ENCODE results near the gene AMT.
"Not testable (repeated sequence)": the region's sequence is repeated elsewhere in the genome, so short reads cannot be mapped to it uniquely, and the experiment has no call there.

The AMT gene

DNA sequence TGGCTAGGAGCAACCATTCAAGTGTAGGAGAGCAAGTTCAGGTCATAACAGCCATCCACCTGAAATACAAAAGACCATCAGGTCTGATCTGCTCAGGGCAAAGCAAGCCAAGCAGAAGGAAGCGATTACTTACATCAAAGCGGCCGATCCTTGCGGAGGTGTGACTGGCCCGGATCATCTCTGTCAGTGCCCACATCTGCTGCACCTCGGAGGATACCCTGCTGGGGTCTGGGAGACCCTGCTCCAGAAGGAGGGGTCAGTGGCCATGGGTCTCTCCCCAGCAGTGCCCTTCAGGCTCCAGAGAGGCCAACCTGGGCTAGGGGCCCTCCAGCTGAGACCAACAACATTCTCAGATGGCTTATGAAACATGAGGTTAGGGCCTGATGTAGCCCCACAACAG lies 2.5 kb upstream of the AMT start:
- no peak for DNase-seq

DNA sequence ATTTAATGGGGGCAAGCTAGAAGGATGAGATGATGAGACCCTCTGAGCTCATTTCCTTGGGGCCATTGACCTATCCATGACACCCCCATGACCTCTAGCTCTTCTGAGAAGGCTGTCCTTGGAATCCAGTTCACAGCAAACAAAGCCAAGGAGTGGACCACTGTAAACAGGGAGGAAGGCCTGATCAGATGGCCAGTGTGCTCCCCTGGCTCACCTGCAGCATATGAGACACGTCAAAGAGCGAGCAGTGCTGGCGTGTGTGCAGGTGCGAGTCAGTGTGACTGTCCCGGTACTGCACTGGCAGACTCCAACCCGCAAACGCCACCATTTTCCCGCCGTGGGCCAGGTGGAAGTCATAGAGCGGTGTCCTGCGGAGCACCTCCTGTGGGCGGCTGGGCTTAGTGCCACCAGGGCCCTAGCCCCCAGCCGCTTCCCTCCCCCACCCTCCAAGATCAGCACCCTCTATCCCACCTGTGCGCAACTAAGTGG lies 339 bp downstream of the AMT start:
- DNase-seq, result no peak

DNA sequence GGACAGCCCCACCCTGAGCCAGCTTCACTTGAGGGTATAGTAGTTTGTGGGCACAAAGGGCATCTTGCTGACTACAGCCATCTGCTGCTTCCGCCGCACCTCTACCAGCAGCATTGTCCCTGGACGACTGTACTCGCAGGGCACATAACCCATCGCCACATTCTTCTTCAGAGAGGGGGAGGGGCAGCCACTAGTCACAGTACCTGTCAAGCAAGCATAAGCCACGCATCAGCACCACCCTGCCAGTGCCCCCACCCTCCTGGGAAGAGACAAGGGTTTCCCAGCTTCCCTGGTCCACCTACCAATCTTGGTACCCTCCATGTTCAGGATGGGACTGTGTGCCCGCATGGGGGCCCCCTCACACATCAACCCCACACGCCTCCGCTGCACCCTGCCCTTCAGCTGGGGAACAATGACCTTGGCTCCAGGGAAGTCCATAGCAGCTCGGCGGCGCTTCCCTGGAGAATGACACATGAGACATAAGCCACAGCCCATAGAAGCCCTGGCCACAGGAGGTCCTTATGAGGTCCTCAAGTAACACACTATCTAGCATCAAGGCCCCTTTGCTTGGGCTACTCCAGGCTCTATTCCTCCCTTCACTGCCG lies 4.7 kb downstream of the AMT start:
- no peak for DNase-seq

DNA sequence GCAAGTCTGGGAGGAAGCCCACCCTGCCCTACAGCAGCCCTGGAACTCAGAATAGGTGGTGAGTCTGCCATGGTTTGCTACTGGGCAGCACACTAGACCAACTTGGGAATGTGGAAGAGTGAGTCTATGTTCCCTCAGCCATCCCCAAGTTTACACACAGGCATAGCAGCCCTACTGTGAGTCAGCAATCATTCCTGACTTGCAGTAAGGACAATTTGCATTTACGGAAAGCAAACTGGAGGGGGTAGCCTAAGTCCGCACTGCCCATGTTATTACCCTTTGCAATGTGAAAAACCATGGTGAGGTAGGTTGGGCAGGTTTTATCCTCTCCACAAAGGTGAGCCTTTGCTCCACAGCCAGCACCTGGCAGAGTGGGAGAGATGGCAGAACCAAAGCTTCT lies 5.4 kb downstream of the AMT start:
- DNase-seq, result no peak

DNA sequence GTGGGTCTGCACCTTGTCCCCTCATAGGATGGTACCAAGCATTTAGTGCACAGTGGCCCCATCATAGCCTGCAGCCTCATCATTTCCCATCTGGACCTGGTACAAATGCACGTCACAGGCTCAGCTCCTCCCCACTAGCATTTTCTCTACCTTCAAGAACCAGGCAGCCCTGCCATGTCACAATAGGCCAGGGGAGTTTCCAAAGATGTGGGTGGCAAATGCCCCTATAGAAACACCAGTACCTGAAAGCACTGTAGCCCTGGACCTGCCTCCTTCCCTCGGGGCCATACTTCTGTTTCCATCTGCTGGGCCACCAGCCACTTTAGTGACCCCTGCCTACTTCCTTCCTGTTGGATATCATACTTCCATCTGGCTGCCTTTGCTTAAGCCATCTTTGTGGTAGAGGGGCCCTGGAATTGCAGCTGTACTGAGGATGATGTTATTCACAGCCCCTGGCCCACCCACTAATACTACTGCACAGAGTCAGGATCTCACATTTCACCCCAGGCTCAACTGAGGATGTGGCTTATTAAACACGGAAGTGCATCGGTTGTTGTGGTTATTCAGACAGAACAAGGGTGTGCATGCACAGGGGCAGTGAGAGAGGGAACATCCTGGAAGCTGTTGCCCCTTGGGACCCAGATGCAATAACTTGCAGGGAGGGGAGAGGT lies 6.2 kb downstream of the AMT start:
- DNase-seq, result peak; percentile 65

DNA sequence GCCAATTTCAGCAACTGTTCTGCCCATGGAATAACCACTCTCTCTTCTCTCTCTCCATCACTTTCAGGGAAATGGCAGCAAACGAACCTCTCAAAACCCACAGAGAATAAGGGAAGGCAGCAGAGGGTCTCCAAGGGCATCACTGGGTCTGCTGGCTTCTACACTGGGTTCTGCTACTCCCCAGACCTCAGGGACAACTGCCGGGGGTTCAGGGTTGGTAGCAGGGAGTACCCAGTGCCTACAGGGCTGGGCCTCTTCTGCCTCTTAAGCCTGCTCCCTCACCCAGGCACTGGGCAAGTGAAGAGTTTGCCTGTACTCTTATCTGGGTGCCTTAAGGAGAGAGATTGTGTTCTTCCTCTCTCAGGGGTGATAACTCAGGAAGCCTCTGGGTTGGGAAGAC lies 7.5 kb downstream of the AMT start:
- no peak for DNase-seq

DNA sequence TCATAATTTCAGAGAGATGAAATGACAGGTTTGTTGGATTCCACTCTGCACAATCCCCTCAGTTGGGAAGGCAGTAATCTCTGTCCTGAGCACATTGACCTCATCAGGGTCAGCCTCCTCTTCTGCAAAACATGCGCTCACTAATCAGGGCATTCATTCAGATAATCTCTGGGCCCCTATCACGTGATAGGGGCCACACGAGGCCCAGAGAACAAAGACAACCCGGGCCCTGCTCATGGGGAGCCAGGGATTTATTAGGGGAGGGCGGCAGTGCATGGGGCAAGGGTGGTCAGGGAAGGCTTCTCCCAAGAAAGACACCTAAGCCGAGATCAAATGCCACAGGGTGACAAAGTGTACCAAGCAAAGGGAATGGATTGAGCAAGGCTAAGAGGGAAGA lies 8.9 kb downstream of the AMT start:
- DNase-seq, result no peak

DNA sequence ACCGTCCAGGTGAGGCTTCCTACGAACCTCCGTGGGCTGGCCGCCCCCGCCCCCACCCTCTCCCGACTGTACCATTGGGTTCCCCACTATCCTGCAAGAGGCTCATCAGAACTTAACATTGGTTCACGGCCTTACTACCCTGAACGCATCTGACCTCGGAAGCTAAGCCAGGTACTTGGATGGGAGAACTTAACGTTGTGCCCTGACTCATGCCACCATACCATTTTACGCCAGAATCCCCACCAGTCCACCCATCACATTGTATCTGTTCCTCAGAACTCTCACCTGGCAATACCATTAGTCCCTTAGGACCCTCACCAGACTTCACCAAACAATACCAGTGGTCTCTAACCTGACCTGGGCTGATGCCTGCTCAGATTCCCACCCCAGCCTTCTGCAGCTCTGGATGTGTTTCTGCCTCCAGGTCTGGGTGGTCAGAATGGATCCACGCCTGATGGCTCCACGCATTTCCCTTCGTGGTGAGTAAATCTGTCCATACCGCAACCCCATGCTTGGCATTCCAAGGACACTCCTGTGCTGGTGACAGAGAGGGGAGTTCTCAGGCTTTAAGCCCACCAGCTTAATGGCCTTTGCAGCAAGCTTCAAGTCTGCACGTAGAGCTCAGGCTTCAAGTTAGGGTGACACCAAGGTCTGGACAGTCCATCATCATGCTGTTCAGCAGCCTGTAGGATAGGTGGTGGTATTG lies 9.5 kb downstream of the AMT start:
- DNase-seq, result no peak

DNA sequence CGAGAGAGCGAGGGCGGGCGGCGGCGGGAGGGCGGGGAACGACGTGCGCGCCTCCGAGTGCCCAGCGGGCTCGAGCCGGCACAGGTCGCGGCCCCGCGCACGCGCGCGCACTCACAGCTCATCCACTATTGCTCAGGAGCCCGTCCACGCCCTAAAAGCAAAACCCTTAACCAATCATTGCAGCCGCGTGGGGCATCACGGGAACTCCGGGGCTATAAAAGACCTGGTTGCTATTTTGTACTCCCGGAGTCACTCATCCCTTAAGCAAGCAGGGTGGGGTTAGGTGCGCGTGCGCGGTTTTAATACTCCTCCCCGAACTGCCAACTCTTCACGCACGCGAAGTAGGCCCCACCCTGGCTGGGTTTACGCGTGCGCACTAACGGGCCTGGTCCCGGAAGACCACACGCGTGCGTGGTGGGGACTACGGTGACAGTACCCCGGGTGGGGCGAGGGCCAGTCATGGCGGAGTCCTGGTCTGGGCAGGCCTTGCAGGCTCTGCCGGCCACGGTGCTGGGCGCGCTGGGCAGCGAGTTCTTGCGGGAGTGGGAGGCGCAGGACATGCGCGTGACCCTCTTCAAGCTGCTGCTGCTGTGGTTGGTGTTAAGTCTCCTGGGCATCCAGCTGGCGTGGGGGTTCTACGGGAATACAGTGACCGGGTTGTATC lies 10.2 kb downstream of the AMT start, which contains the start of the genes RHOA and TCTA:
Gene RHOA (minus strand): TSS at position 9 of the 664 bp plus-strand sequence. CDS start 36,387 bp downstream, outside the sequence.
Gene TCTA (plus strand): TSS at position 456 of the 664 bp plus-strand sequence. CDS start 4 bp downstream, at position 460.
- peak; percentile 99 for DNase-seq

DNA sequence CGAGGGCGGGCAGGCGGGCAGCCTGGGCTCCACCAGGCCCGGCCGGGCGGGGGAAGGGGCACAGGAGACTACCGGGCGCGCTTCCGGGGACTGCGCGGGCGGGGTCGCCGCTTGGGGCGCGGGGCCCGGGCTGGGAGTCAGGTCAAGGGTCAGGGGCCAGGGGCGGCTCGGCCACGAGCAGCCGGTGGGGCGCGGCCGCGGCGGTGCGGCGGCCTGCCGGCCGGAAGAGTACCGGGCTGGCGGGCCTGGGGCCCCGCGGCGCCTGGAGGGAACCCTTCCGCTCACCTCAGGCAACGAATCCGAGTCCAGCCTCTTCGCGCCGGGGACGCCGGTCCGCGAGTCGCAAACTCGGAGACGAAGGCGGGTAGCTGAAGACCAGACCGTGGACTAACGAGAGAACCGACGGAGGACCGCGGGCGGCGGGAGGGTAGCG lies 10.7 kb downstream of the AMT start:
- DNase-seq, result peak; percentile 61

DNA sequence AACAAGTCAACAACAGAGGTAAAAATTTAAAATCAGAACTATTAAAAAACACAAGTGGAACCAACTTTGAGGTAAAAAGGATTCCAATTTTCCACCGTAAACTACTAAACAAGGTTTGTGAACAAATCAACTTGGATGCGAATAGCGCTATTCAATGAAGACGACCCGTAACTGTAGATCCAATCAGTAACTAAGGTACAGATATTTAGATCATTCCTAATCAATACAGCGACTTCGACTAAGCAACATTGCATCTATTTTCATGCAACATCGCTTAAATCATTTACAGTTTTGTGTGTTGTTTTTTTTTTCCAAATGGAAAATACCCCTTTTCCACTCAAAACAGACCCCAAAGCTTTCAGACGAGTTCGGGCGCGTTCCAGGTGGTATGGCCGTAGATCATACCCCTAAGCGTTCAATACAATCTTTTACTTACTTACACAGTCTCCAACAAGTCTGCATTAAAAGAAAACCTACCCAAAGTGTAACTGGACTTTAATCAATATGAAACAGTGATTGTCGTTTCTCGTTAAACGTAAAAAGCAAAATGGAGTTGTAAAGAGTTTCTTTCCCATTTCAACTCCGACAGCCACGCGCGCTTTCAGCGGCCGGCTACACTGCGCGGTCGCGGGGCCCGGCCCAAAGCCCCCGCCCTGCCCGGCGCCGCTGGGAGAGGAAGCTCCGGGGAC lies 11.3 kb downstream of the AMT start:
- no peak for DNase-seq

DNA sequence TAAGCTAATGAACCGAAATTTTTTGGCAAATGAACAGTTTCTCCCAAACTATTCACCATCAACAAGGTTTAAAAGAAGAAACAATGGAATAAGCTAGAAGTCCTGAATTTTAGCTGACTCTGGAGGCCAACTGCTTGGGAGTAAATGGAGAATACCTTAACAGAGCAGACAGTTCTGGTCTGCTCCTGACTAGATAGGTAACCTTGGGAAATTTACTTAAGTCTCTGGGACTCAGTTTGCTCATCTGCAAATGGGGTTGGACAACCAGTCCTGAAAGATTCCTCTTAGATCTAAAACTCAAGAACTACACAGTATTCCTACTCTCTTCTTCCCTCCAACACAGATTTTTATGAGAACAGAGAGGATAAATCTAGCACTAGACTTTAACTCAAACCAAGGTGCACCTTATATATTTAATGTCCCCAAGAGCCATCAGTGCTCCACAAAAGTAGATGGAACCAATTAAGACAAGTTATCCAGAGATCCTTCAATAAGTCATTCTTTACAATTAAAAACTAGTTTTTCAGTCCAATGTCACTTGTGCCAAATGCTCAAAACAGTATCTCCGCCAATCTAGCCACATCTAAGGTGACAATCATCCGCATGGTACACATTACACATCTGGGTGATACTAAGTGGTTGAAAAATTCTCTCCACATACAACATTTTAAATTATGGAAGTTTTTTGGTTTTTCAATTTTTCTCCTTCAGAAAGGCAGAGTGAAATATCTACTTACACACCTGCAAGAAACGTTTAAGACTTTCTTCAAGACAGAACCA lies 12.0 kb downstream of the AMT start:
- no peak for DNase-seq

DNA sequence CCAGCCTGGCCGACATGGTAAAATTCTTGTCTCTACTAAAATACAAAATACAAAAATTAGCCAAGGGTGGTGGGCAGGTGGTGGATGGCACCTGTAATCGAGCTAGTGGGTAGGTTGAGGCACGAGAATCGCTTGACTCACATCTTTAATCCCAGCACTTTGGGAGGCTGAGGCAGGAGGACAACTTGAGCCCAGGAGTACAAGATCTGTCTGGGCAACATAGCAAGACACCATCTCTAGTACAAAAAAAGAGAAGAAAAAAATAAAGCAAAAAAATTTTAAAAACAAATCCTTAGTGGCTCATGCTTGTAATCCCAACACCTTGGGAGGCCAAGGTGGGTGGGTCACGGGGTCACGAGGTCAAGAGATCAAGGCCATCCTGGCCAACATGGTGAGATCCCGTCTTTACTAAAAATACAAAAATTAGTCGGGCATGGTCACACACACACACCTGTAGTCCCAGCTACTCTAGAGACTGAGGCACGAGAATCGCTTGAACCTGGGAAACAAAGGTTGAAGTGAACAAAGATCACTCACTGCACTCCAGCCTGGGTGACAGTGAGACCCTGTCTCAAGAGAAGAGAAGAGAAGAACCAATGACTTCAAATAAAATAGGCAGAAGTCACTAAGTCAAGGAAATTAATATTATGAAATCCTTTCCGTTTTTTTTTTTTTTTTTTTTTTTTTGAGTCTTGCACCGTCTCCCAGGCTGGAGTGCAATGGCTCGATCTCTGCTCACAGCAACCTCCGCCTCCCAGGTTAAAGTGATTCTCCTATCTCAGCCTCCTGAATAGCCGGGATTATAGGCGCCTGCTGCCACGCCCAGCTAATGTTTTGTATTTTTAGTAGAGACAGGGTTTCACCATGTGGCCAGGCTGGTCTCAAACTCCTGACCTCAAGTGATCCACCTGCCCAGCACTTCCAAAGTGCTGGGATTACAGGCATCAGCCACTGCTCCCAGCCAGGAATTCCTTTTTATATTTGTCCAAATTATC lies 15.4 kb downstream of the AMT start:
- DNase-seq, result no peak

DNA sequence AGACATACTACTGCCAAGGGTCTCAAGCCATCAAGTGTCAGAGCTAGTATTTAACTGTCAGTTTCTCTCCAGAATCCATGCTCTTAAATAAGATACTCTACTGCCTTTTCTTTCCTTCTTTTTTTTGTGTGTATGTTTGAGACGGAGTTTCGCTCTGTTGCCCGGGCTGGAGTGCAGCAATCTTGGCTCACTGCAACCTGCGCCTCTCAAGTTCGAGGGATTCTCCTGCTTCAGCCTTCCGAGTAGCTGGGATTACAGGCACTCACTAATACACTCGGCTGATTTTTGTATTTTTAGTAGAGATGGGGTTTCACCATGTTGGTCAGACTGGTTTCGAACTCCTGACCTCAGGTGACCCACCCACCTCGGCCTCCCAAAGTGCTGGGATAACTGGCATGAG lies 16.7 kb downstream of the AMT start:
- not testable (repeated sequence) for DNase-seq

DNA sequence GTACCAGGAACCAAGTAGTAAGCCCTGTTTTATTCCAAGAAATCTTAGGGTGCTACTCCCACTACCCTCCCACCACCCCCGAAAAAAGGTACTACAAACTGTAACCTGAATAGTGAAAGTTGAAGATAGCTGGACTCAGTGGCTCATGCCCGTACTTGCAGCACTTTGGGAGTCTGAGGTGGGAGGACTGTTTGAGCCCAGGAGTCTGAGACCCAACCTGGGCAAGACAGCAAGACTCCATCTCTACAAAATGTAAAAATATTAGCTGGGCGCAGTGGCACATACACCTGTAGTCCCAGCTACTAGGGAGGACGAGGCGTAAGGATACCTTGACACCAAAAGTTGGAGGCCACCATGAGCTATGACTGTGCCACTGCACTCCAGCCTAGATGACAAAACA lies 18.4 kb downstream of the AMT start:
- DNase-seq, result no peak

DNA sequence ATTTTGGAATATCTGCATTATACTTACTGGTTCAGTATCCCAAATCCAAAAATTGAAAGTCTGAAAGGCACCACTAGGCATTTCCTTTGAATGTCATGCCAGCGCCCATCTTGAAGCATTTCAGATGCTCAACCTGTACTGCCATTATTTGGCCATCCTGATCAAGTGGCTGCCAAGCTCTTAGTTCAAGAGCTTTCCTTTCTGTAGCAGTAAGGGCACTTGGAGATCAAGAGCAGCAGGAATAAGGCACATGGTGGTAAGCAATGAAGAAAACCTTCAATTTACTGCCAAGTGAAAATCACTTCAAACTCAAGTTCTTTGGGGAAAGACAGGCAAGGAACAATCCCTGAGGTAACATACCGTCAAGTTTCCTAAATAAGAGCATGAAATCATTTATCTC lies 20.5 kb downstream of the AMT start:
- no peak for DNase-seq

DNA sequence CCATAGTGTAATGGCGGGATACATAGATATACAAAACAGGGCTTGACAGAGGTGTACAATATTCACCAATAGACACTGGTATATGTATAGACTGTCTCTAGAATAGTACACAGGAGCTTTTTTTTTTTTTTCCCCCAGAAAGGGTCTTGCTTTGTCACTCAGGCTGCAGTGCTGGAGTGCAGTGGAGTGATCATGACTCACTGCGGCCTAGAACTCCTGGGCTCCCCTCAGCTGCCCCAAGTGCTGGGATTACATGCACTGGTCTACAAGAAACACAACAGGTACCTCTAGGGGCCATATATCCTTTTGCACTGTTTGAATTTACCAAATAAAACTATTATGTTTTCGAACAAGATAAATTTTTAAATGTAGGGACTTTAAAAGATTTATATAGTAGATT lies 22.8 kb downstream of the AMT start:
- DNase-seq, result no peak

DNA sequence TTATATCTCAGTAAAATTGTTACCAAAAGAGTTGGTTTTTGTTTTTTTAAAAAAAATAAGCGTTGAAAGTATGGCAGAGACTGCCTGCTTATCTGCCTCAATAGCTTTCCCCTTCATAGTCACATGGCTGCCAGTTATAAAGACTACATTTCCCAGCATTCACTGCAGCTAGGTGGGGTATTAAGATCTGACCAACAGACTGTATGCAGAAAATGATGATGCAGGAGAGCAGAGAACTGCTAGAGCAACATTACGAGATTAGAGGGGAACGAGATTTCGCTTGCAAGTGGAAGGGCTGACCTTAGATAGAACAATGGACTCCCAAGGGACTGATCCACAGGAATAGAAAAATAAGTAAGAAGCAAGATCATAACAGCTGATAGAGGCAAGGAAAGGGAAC lies 24.8 kb downstream of the AMT start:
- no peak for DNase-seq

DNA sequence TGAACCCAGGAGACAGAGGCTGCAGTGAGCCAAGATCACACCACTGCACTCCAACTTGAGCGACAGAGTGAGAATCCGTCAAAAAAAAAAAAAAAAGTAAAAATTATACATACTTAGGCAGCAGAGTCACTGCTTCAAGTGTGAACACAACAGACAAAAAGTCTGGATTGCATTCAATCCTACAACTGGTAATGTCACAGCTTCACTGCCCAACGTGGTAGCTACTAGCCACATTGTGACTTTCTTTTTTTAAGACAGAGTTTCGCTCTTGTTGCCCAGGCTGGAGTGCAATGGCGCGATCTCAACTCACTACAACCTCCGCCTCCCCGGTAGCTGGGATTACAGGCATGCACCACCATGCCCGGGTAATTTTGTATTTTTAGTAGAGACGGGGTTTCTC lies 31.0 kb downstream of the AMT start:
- not testable (repeated sequence) for DNase-seq

DNA sequence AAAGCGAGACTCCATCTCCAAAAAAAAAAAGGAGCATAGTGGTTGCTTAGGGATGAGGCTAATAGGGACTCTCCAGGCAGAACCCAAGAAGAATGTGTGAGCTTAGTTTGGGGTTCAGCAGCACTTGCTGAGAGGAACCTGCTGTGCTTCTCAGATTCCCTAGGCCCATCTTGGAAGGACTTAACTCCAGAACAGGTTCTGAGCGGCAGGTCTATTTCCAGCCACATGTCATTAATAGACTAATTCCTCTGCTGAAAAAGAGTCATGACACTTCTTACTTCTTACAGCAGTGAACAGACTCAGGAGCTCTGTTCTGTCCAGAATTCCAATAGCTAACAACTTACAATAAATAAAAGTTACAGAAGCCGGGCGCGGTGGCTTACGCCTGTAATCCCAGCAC lies 33.0 kb downstream of the AMT start:
- no peak for DNase-seq

All from CD4-positive, alpha-beta T cell treated with Interleukin-17A for 4 hours (primary cell).